Dendritic cell treated with granulocyte-macrophage colony-stimulating factor and Interleukin-4, amounts not matched to agents 40 ng/mL and 50 ng/mL, for 4 days (primary cell): ENCODE results near the gene EGR4.

Source experiments
- H3K27ac Mint-ChIP-seq: one replicate; pipeline ENCODE4 v1.8.0; 2022; ENCODE audit warnings: mild to moderate bottlenecking, mixed read lengths
- H3K27me3 Mint-ChIP-seq: one replicate; pipeline ENCODE4 v1.8.0; 2022; ENCODE audit warnings: mild to moderate bottlenecking, mixed read lengths
- H3K36me3 Mint-ChIP-seq: one replicate; pipeline ENCODE4 v1.8.0; 2022; ENCODE audit warnings: low read depth, mixed read lengths
- H3K4me1 Mint-ChIP-seq: one replicate; pipeline ENCODE4 v1.8.0; 2022; ENCODE audit warnings: low read depth, mixed read lengths
- H3K4me3 Mint-ChIP-seq: one replicate; pipeline ENCODE4 v1.8.0; 2022; ENCODE audit warnings: mild to moderate bottlenecking, moderate library complexity, mixed read lengths
- H3K9me3 Mint-ChIP-seq: one replicate; pipeline ENCODE4 v1.8.0; 2022; ENCODE audit warnings: mixed read lengths
- intact Hi-C: fragments of 100-400 bp; cut with micrococcal nuclease; formaldehyde crosslinking; loops from one replicate; pipeline ENCODE4 v1.15.0; 2022

EGR4 gene

DNA sequence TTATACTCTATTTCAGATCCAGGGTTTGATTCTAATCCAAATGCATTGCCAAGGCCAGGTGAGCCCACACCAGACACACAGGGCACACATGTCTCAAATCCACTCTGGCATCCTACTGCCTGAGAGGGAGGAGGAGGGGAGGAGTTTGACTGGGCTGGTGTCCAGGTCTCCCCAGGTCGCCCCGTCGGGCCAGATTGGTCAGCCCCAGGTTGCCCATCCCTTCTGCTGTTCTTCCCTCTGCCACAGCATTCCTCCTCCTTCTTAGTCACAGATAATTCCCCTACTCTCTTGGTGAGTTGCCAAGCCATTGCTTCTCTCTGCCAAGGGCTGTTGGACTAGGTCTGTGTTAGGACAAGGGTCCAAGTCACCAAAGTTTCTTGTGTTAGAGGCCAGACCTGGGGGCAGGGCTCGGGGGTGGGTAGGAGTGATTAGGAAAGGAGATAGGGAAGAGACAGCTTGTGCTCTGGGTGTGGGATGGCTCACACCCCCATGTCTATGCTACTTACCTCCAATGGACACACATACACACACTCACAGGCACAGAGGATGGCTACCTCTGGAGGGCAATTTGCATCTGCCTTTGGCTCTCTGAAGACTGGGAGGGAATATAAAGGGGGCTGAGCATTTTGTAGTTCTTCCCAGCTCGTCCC, 2.5 kb upstream of the EGR4 start:
- intact Hi-C loops = no loop called here
- Mint-ChIP-seq H3K27me3 (peaks cover 74% of the 10 kb centered on the region), H3K4me1 (peaks cover 18% of the 10 kb centered on the region), H3K4me3 (no peak overlapping the region), H3K9me3 (no peaks in the 10 kb centered on the region), H3K36me3 (no peaks in the 10 kb centered on the region), H3K27ac (no peak overlapping the region)

- no peaks in the 10 kb centered on the region for H3K9me3 Mint-ChIP-seq
- intact Hi-C loops = loop anchor here (5.0 kb wide), 1 partner anchor 93 kb away; the partner anchor contains the start of gene ALMS1
- peaks cover 18% of the 10 kb centered on the region for H3K4me1 Mint-ChIP-seq
- no peaks in the 10 kb centered on the region for H3K36me3 Mint-ChIP-seq
- H3K27ac Mint-ChIP-seq = no peak overlapping the region
- no peak overlapping the region for H3K4me3 Mint-ChIP-seq
- H3K27me3 Mint-ChIP-seq = peaks cover 82% of the 10 kb centered on the region
Observed at GRCh38 chr2:73294239-73294638, 891 bp upstream of the EGR4 start.

DNA sequence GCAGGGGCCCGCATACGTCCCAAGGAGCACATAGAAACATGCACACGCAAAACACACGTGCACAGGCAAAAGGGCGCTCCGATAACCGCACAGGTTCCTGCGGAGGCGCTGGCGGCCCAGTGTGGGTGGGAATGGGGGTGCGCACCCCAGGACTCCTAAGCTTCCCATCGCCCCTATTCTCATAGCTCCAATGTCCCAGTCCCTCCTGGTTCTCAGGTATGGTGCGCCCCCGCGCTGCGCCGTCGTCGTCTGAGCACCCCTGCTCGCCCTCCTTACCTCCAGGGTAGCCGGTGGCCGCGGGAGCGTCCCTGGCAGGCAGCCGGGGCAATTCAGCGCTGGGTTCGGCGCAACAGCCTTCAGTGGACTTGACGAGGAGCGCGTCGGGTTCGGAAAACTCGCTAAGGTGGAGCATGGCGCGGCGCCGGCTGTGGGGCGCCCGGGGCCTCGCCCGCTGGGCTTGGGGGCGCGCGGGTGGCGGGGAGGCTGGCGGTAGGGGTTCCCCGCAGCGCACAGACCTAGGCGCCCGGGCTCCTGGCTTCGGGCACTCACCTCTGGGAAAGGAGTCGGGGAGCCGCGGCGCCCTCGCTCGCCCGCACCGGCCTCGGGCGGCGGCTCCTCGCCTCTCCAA, 328 bp downstream of the EGR4 start:
- no peaks in the 10 kb centered on the region for H3K9me3 Mint-ChIP-seq
- H3K27me3 Mint-ChIP-seq = peaks cover 93% of the 10 kb centered on the region
- intact Hi-C loops = loop anchor here (1.0 to 5.0 kb wide), 2 partner anchors 9 to 94 kb away; partner anchors contain the start of genes ALMS1 and FBXO41
- peaks cover 18% of the 10 kb centered on the region for H3K4me1 Mint-ChIP-seq
- H3K4me3 Mint-ChIP-seq = peak overlapping the region; percentile 80
- H3K36me3 Mint-ChIP-seq = no peaks in the 10 kb centered on the region
- H3K27ac Mint-ChIP-seq = no peak overlapping the region

- peak overlapping the region; percentile 75 for H3K4me3 Mint-ChIP-seq
- no peaks in the 10 kb centered on the region for H3K36me3 Mint-ChIP-seq
- intact Hi-C loops = loop anchor here (5.0 kb wide), 1 partner anchor 95 kb away; the partner anchor contains the start of gene ALMS1
- no peaks in the 10 kb centered on the region for H3K9me3 Mint-ChIP-seq
- H3K27me3 Mint-ChIP-seq = peaks cover 90% of the 10 kb centered on the region
- peaks cover 18% of the 10 kb centered on the region for H3K4me1 Mint-ChIP-seq
- H3K27ac Mint-ChIP-seq = no peak overlapping the region
Observed at GRCh38 chr2:73292316-73292905, 937 bp downstream of the EGR4 start.

- Mint-ChIP-seq H3K4me3 (peak overlapping the region; percentile 75), H3K4me1 (peaks cover 22% of the 10 kb centered on the region), H3K36me3 (no peaks in the 10 kb centered on the region), H3K27me3 (peaks cover 82% of the 10 kb centered on the region), H3K9me3 (no peaks in the 10 kb centered on the region), H3K27ac (no peak overlapping the region)
- intact Hi-C loops = loop anchor here (2.0 to 5.0 kb wide), 2 partner anchors 57 to 96 kb away; partner anchors contain the start of genes ALMS1 and CCT7
Observed at GRCh38 chr2:73291461-73292315, 1.7 kb downstream of the EGR4 start.

DNA sequence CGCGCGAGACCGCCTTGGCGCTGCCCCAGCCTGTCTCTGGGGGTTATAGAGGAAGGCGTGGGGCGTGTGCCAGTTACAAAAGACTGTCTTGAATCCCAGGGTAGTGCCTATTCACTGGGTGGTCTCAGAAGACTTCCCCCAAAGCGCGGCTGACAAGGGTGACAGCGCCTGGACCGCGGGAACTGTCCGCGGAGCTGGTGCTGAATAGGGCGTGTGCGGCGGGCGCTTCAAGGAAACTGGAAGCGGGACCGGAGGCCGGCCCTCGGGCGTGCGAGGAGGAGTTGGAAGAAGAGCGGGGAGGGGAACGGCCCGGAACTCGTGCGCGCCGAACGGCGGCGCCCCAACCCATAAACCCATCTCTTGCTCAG, 2.3 kb downstream of the EGR4 start:
- Mint-ChIP-seq H3K36me3 (no peaks in the 10 kb centered on the region), H3K4me1 (peaks cover 28% of the 10 kb centered on the region), H3K27ac (no peak overlapping the region), H3K4me3 (peak overlapping the region; percentile 75), H3K9me3 (no peaks in the 10 kb centered on the region), H3K27me3 (peaks cover 76% of the 10 kb centered on the region)
- intact Hi-C loops = loop anchor here (2.0 to 5.0 kb wide), 2 partner anchors 56 to 96 kb away; partner anchors contain the start of genes ALMS1 and CCT7

DNA sequence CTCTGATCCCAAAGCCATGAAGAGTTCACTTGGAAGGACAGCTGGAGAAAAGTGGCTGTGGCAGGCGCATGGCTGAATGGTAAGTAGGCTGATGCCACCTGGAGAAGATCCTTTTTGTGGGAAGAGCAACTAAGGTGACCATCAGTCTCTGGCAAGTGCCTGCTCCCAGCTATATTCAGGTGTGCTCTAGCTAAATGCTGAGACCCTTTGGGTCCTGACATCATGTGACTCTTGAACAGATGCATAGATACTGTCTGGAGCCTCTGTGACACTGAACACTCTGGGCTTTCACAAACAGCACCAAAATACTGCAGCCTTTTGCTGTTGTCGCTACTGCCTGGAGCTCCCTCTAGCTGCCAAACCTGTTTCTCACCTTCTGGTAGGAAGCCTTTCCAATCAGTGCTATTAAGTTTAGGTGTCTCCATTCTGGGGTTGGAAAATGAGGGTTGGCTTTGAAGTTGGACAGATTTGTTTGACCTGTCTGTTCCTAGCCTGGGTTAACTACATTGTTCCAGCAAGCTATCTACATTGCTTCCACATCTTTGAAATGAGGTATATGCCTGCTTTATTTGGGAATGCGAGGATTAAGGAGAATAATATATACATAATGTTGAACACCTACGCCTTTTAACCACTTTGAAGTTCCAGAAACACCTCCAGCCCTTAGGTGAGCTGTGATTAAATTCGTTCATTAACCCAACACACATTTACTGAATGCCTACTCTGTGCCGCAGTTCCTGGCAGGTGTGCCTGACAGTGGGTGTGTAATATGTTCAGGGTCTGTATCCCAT, 3.1 kb downstream of the EGR4 start:
- intact Hi-C loops = loop anchor here (2.0 to 5.0 kb wide), 2 partner anchors 55 to 97 kb away; partner anchors contain the start of genes ALMS1 and CCT7
- H3K27ac Mint-ChIP-seq = no peak overlapping the region
- H3K4me1 Mint-ChIP-seq = peaks cover 37% of the 10 kb centered on the region
- no peaks in the 10 kb centered on the region for H3K9me3 Mint-ChIP-seq
- no peak overlapping the region for H3K4me3 Mint-ChIP-seq
- H3K27me3 Mint-ChIP-seq = peaks cover 68% of the 10 kb centered on the region
- no peaks in the 10 kb centered on the region for H3K36me3 Mint-ChIP-seq

- Mint-ChIP-seq H3K27me3 (peaks cover 58% of the 10 kb centered on the region), H3K4me3 (no peak overlapping the region), H3K36me3 (no peaks in the 10 kb centered on the region), H3K27ac (no peak overlapping the region), H3K9me3 (no peaks in the 10 kb centered on the region), H3K4me1 (peaks cover 42% of the 10 kb centered on the region)
- intact Hi-C loops = loop anchor here (10.0 kb wide), 1 partner anchor 405 kb away; the partner anchor contains the start of gene SPR
Observed at GRCh38 chr2:73289304-73289703, 4.0 kb downstream of the EGR4 start.

DNA sequence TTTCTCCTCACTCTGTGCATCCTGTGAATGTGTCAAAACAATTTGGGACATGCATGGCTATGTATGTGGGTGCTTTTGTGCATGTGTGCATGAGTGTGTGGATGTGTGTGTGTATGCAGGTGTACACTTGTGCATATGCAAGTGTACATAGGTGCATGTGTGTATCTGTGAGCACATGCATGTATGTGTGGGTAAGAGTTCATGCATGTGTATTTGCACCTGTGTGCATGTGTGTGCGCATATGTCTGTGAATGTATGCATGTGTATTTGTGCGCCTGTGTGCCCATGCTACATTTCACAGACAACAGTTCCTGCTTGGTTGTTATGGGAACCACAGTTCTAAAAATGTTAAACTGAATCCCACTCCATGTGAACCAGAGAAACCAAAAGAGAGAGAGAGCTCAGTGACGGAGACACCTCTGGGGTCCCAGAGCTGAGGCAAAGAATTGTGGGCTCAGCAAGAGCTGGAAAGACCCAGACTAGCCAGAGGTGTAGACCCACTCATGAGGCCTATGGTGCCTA, 7.2 kb downstream of the EGR4 start:
- no peak overlapping the region for H3K27ac Mint-ChIP-seq
- no peak overlapping the region for H3K4me3 Mint-ChIP-seq
- H3K9me3 Mint-ChIP-seq = no peaks in the 10 kb centered on the region
- no peaks in the 10 kb centered on the region for H3K36me3 Mint-ChIP-seq
- intact Hi-C loops = loop anchor here (10.0 kb wide), 1 partner anchor 401 kb away; the partner anchor contains the start of gene SPR
- H3K27me3 Mint-ChIP-seq = peaks cover 32% of the 10 kb centered on the region
- H3K4me1 Mint-ChIP-seq = peaks cover 42% of the 10 kb centered on the region

- H3K9me3 Mint-ChIP-seq = no peaks in the 10 kb centered on the region
- H3K27me3 Mint-ChIP-seq = peaks cover 23% of the 10 kb centered on the region
- H3K4me1 Mint-ChIP-seq = peaks cover 43% of the 10 kb centered on the region
- intact Hi-C loops = loop anchor here (2.0 to 10.0 kb wide), 2 partner anchors 70 to 400 kb away; partner anchors contain the start of genes SMYD5 and SPR
- no peaks in the 10 kb centered on the region for H3K36me3 Mint-ChIP-seq
- peak overlapping the region; percentile 79 for H3K27ac Mint-ChIP-seq
- H3K4me3 Mint-ChIP-seq = peak overlapping the region; percentile 72
Observed at GRCh38 chr2:73285159-73285739, 8.1 kb downstream of the EGR4 start.

DNA sequence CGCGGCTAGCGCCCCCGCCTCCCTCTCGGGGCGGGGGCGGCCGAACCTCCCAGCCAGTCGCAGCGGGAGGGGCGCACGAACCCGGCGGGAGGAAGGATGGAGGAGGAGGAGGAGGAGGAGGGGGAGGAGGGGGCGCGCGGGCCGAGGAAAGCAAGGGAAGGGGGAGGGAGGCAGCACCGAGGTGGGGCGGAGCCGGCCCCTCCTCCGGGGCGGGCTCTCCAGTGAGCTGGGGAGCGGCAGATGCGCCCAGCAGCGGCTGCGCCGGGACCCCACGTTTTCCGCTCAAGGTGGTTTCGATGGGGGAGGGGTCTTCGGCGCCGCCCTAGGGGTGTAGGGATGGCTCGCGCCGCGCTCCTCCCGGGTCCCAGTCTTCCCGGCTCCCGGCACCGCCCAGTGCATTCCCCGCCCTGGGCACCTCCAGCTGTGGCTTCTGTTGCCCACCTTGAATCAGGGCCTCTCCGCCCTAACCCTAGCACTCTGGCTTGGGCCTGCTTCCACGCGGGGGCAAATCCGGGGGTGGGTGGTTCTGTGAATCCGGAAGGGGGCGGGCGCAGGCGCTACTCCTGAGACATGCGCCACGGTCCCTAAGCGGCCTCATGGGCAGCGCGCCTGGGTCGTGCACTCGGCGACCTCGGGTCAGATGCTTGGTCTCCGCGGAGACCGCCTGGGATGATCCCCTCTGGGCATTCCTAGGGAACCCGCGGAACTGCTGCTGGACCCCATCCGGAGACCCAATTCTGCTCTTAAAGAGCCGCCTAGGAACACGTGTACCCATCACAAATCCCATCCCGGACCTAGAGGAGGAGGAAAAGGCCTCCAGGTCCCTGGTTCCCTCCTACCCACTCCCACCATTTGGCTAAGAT, 8.8 kb downstream of the EGR4 start, which contains the start of gene FBXO41:
Gene FBXO41 (minus strand): TSS at position 183 of the 863 bp plus-strand sequence. CDS start 14,848 bp downstream, outside the sequence.
- H3K27ac Mint-ChIP-seq = peak within 1 kb of the TSS; percentile 79
- peaks cover 45% of the 10 kb centered on the region for H3K4me1 Mint-ChIP-seq
- intact Hi-C loops = loop anchor here (1.0 to 10.0 kb wide), 3 partner anchors 9 to 400 kb away; partner anchors contain the start of genes EGR4, SMYD5 and SPR
- peak within 1 kb of the TSS; percentile 72 for H3K4me3 Mint-ChIP-seq
- H3K9me3 Mint-ChIP-seq = no peaks in the 10 kb centered on the region
- peaks cover 16% of the 10 kb centered on the region for H3K27me3 Mint-ChIP-seq
- no peaks in the 10 kb centered on the region for H3K36me3 Mint-ChIP-seq
